SJSA1 (cell line): ENCODE results near the gene FSTL5. TPM values are rescaled to one million over a fixed set of nuclear protein-coding genes. Genes with fewer than 3 reads are reported as not detected.

Experiments used
- DNase-seq, 2 experiments: peaks; one replicate each; pipeline ENCODE4 v3.0.0-alpha.2; 2015 to 2020; ENCODE audit warnings: low spot score in 2 of 2, low read depth in 1 of 2
- H3K27ac ChIP-seq: fragments of 250-450 bp; sonication (Bioruptor Pico); 2 replicates; pipeline ENCODE4 v1.5.1; 2020; ENCODE audit warnings: mild to moderate bottlenecking, moderate library complexity
- H3K27me3 ChIP-seq: fragments of 250-450 bp; sonication (Bioruptor Pico); replicated peaks from 2 replicates; pipeline ENCODE4 v1.5.1; 2020; ENCODE audit warnings: mild to moderate bottlenecking, moderate library complexity
- H3K36me3 ChIP-seq: fragments of 250-450 bp; sonication (Bioruptor Pico); 2 replicates; pipeline ENCODE4 v1.5.1; 2020; ENCODE audit warnings: mild to moderate bottlenecking
- H3K4me1 ChIP-seq: fragments of 250-450 bp; sonication (Bioruptor Pico); replicated peaks from 2 replicates; pipeline ENCODE4 v1.6.1; 2021; ENCODE audit warnings: mild to moderate bottlenecking
- H3K4me3 ChIP-seq: fragments of 250-450 bp; sonication (Bioruptor Pico); 2 replicates; pipeline ENCODE4 v1.5.1; 2020; ENCODE audit warnings: mild to moderate bottlenecking
- H3K9me3 ChIP-seq: fragments of 250-450 bp; sonication (Bioruptor Pico); replicated peaks from 2 replicates; pipeline ENCODE4 v1.5.1; 2020; ENCODE audit warnings: mild to moderate bottlenecking
- total RNA-seq: library from RNA; depleted of rRNA; stranded (reverse); fragments of >200 nt; shearing (Covaris generic); gene quantifications from 2 replicates; pipeline ENCODE4 v1.2.3, GENCODE V29; 2014

FSTL5 gene
- total RNA-seq, 1 experiment from 2014 or later, result not detected

GRCh38 chr4:161564230-161564834 is 599.5 kb downstream of the FSTL5 start:
- H3K27me3 ChIP-seq, result no peaks in the 10 kb centered on the region
- H3K9me3 ChIP-seq, result 0 out of 2 replicates have a peak, but pooled peaks cover 3% of the 10 kb centered on the region
- no peak for DNase-seq
- no peaks in the 10 kb centered on the region for H3K4me1 ChIP-seq
- H3K27ac ChIP-seq, result no peak overlapping the region
- no peak overlapping the region for H3K4me3 ChIP-seq
- no peaks in the 10 kb centered on the region for H3K36me3 ChIP-seq

DNA sequence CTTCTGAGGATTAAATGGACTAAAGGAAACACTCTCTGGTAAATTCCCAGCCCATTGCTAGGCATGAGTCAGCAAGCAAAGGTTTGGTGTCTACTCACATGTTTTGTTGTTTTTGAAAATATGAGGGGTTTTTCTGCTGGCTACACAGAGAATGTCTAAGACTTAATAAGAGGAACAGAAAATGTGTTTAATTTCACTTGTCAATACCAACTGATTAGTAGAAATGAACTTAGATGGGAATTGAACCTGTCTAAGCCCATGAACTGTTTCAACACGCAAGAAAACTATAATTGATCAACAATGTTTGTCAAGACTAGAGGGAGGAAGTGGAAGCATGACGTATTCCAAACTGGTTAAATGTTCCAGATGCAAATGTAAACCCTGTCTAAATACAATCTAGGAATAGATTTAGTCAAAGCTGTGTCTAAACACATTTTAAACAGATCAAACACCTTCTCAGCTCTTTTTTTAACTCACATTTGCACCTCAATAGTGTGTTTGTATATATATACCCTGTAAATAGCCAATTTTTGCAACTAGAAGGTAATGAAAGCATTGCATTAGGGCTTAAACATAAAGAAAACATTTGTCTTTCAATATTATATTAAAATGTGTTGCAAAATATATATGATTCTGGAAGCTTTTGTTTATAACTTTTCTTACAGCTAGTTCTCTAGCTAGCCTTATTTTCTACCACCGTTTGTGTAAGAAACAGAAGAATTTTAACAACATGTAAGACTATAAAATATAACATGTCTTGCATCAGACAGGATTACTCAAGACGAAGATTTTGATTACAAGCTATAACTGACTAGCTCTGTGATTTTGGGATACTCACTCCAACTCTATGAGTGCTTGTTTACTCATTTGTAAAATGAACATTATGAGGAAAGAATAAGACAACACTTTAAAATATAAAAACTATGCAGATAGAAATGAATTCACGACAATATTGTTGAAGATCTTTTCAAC is 607.8 kb downstream of the FSTL5 start:
- peak in 1 of 2 experiments; percentile 6 for DNase-seq
- peak overlapping the region; percentile 46; the same call in 1 of the 2 replicates for H3K27ac ChIP-seq
- no peaks in the 10 kb centered on the region; the same call in 1 of the 2 replicates for H3K4me1 ChIP-seq
- H3K27me3 ChIP-seq, result no peaks in the 10 kb centered on the region
- H3K4me3 ChIP-seq, result no peak overlapping the region
- H3K9me3 ChIP-seq, result no peaks in the 10 kb centered on the region
- no peaks in the 10 kb centered on the region for H3K36me3 ChIP-seq

DNA sequence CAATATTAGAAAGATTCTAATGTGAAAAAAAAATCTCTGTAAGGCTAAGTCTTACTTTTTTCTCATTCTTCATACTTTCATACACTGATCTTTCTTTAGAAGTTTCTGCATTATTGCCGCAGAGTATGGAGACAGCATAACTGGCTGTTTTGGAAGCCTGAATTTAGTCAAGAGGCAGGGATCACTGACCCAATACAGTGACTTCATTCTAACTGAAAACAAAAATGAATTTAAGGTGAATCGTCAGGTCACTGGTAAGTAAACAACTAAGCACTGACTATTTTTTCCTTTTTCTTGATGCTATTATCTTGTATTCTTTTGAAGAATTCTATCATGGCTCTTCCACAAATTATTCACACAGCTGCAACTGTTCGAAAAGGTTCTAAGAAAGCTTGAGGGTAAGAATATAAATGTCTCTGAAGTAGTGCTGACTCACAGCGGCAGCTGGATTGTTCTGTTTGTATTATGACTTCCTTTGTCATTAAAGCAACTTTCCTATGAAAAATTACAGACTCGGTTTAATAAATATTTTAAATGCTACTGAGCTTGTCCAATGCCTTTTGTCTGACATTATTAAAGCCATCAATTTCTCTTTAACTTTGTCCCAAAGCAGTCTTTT is 609.3 kb downstream of the FSTL5 start:
- H3K36me3 ChIP-seq, result no peaks in the 10 kb centered on the region
- no peak overlapping the region for H3K4me3 ChIP-seq
- DNase-seq, result peak in 1 of 2 experiments; percentile 3
- H3K27me3 ChIP-seq, result no peaks in the 10 kb centered on the region
- H3K27ac ChIP-seq, result peak overlapping the region; percentile 46
- no peaks in the 10 kb centered on the region; the same call in 1 of the 2 replicates for H3K4me1 ChIP-seq
- no peaks in the 10 kb centered on the region for H3K9me3 ChIP-seq

GRCh38 chr4:161546902-161547301 is 616.9 kb downstream of the FSTL5 start:
- Histone ChIP-seq H3K4me3 (no peak overlapping the region), H3K27me3 (no peaks in the 10 kb centered on the region), H3K4me1 (no peaks in the 10 kb centered on the region), H3K9me3 (peaks cover 5% of the 10 kb centered on the region; the same call in 1 of the 2 replicates), H3K27ac (no peak overlapping the region), H3K36me3 (no peaks in the 10 kb centered on the region)
- DNase-seq, result no peak

- Histone ChIP-seq H3K9me3 (peaks cover 8% of the 10 kb centered on the region; the same call in 1 of the 2 replicates), H3K4me1 (no peaks in the 10 kb centered on the region), H3K27me3 (no peaks in the 10 kb centered on the region), H3K27ac (no peak overlapping the region), H3K36me3 (no peaks in the 10 kb centered on the region), H3K4me3 (no peak overlapping the region)
- DNase-seq, result no peak
These were observed 623.5 kb downstream of the FSTL5 start for GRCh38 chr4:161540265-161540664.

DNA sequence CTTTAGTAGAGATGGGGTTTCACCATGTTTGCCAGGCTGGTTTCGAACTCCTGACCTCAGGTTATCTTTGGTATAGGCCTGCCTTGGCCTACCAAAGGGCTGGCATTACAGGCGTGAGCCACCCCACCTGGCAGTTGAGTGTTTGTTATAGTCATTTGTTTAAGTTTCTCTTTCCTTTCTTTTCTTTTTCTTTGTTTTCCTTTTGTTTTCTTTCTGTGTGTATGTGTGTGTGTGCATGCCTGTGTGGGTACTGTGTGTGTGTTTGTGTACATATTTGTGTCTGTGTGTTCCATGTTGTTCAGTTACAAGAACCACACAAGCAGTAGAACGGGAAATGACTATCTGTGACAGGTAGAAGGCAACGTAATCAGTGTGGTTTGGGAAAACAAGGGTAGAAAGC is 624.9 kb downstream of the FSTL5 start:
- Histone ChIP-seq H3K27me3 (no peaks in the 10 kb centered on the region), H3K4me1 (no peaks in the 10 kb centered on the region), H3K27ac (no peak overlapping the region)

GRCh38 chr4:161530710-161531109 is 633.1 kb downstream of the FSTL5 start:
- Histone ChIP-seq H3K9me3 (peaks cover 3% of the 10 kb centered on the region; the same call in 1 of the 2 replicates), H3K36me3 (no peaks in the 10 kb centered on the region), H3K27ac (no peak overlapping the region), H3K4me1 (no peaks in the 10 kb centered on the region), H3K4me3 (no peak overlapping the region), H3K27me3 (no peaks in the 10 kb centered on the region)
- DNase-seq, result no peak

More for the DNA sequence above, 624.9 kb downstream of the FSTL5 start:
- H3K4me3 ChIP-seq, result no peak overlapping the region
- no peaks in the 10 kb centered on the region for H3K36me3 ChIP-seq
- 0 out of 2 replicates have a peak, but pooled peaks cover 5% of the 10 kb centered on the region for H3K9me3 ChIP-seq
- no peak for DNase-seq

DNA sequence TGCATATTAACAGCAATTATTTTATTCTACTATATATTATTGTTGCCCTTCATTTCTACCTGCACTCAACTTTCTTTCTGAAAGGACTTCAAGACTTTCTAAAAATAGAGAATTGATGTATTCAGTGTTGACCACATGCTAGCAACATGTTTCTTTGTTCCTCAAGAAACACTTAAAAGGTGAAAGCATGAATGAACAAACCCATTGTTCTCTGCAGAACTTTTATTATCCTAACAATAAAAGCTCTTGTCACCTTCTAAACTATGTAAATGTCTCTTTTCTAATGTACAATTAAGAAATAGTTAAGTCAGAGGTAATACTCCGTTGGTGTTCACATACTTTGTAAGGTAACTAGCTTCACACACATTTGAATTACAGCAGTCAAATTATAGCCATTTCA is 638.7 kb downstream of the FSTL5 start:
- no peaks in the 10 kb centered on the region for H3K36me3 ChIP-seq
- no peaks in the 10 kb centered on the region for H3K4me1 ChIP-seq
- H3K27me3 ChIP-seq, result no peaks in the 10 kb centered on the region
- no peak for DNase-seq
- H3K4me3 ChIP-seq, result no peak overlapping the region
- no peaks in the 10 kb centered on the region for H3K9me3 ChIP-seq
- no peak overlapping the region for H3K27ac ChIP-seq

- Histone ChIP-seq H3K27ac (no peak overlapping the region), H3K27me3 (no peaks in the 10 kb centered on the region), H3K36me3 (no peaks in the 10 kb centered on the region), H3K9me3 (no peaks in the 10 kb centered on the region), H3K4me3 (no peak overlapping the region), H3K4me1 (no peaks in the 10 kb centered on the region)
- no peak for DNase-seq
These were observed 641.8 kb downstream of the FSTL5 start for GRCh38 chr4:161522031-161522430.

DNA sequence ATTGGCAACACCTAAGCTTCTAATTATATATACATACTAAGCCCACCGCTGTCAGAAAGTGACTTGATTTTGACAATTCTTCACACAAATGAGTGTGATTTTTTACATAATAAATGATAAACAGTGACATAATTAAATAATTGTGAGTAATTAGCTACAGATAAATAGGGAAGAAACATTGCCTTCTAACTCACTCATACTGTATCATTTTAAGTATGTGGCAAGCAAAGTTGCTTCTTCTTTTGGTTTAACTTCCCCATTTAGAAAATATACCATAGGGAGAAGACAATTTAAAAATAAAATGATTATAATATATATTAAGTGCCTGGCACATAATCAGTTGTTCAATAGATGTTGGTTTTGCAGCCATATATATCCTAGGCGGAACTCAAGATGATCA is 644.2 kb downstream of the FSTL5 start:
- Histone ChIP-seq H3K4me1 (no peaks in the 10 kb centered on the region), H3K27me3 (no peaks in the 10 kb centered on the region), H3K9me3 (no peaks in the 10 kb centered on the region), H3K27ac (no peak overlapping the region), H3K4me3 (no peak overlapping the region), H3K36me3 (no peaks in the 10 kb centered on the region)
- no peak for DNase-seq

DNA sequence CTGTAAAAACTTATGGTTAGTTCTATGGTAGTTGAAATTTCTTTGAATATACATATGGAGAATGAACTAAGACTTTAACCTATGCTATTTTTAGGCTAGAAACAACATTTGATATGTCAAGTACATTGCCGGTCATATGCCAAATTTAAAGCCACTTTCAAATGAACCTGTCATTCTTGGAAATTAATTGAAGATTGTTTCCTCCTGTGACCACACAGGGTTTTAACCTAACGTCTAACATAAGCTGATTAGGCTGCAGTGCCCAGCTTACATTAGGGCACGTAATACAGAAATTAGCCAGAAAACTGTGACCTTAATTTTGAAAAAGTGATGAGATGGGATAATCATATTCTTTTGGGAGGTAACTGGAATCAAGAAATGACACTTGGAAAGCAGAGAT is 645.9 kb downstream of the FSTL5 start:
- H3K27me3 ChIP-seq, result no peaks in the 10 kb centered on the region
- no peaks in the 10 kb centered on the region for H3K36me3 ChIP-seq
- H3K4me1 ChIP-seq, result no peaks in the 10 kb centered on the region
- no peak for DNase-seq
- H3K9me3 ChIP-seq, result no peaks in the 10 kb centered on the region
- no peak overlapping the region for H3K4me3 ChIP-seq
- no peak overlapping the region for H3K27ac ChIP-seq

- H3K4me1 ChIP-seq, result no peaks in the 10 kb centered on the region
- no peaks in the 10 kb centered on the region for H3K27me3 ChIP-seq
- H3K36me3 ChIP-seq, result no peaks in the 10 kb centered on the region
- H3K27ac ChIP-seq, result no peak overlapping the region
- no peaks in the 10 kb centered on the region for H3K9me3 ChIP-seq
- no peak overlapping the region for H3K4me3 ChIP-seq
- DNase-seq, result no peak
These were observed 658.7 kb downstream of the FSTL5 start for GRCh38 chr4:161505141-161505540.

DNA sequence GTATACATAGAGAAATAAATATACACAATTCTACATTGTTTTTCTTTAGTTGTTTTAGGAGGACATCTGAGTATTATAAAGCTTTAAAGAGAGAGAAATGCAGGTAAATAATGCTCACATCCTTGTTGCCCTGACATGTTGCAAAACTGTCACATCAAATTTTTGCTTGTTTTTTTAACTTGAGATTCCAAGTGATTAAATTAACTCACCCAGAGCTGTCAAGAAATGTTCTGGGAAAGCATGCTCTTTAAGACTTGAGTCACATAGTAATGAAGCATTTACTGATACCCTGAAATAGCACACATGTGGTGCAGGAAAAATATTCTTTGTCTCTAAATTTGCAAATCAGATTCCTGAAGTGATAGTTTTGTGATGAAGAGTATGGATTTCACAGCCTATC is 665.6 kb downstream of the FSTL5 start:
- H3K9me3 ChIP-seq, result no peaks in the 10 kb centered on the region
- no peaks in the 10 kb centered on the region for H3K36me3 ChIP-seq
- H3K27ac ChIP-seq, result no peak overlapping the region
- H3K4me1 ChIP-seq, result no peaks in the 10 kb centered on the region
- DNase-seq, result no peak
- H3K4me3 ChIP-seq, result no peak overlapping the region
- H3K27me3 ChIP-seq, result no peaks in the 10 kb centered on the region

- Histone ChIP-seq H3K27me3 (no peaks in the 10 kb centered on the region), H3K4me3 (no peak overlapping the region), H3K9me3 (0 out of 2 replicates have a peak, but pooled peaks cover 6% of the 10 kb centered on the region), H3K4me1 (no peaks in the 10 kb centered on the region), H3K36me3 (no peaks in the 10 kb centered on the region), H3K27ac (no peak overlapping the region)
- DNase-seq, result no peak
These were observed 677.3 kb downstream of the FSTL5 start for GRCh38 chr4:161486461-161486860.
